MM.1S (cell line): ENCODE data around the gene RAB6B.

Experiments
- CTCF ChIP-seq: fragments of 300-600 bp; sonication (generic); IDR thresholded peaks from 2 replicates; pipeline ENCODE4 v1.5.1; 2016; ENCODE audit warnings: antibody characterized with exemption, low read length, mixed read lengths
- EZH2 ChIP-seq: fragments of 300-600 bp; sonication (generic); optimal IDR thresholded peaks from 2 replicates; pipeline ENCODE3; 2017; ENCODE audit warnings: low read depth, mild to moderate bottlenecking, antibody characterized with exemption, low read length, mixed read lengths
- EZH2phosphoT487 ChIP-seq: fragments of 300-600 bp; sonication (generic); IDR thresholded peaks from 2 replicates; pipeline ENCODE4 v1.6.1; 2018; ENCODE audit warnings: antibody characterized with exemption, low read length

- no peak for TF ChIP-seq EZH2phosphoT487
- no peak for TF ChIP-seq CTCF
- TF ChIP-seq EZH2, result no peak
Measured at GRCh38 chr3:133859381-133860234, 36.1 kb downstream of the RAB6B start.
